Measurements from ENCODE around the gene FBLN5. TPM values are rescaled to one million over a fixed set of nuclear protein-coding genes. Genes with fewer than 3 reads are reported as not detected.

Gene FBLN5
- total RNA-seq, 4 donors from 2014 or later = 20.3 to 44.3 (median 37.2) TPM

DNA sequence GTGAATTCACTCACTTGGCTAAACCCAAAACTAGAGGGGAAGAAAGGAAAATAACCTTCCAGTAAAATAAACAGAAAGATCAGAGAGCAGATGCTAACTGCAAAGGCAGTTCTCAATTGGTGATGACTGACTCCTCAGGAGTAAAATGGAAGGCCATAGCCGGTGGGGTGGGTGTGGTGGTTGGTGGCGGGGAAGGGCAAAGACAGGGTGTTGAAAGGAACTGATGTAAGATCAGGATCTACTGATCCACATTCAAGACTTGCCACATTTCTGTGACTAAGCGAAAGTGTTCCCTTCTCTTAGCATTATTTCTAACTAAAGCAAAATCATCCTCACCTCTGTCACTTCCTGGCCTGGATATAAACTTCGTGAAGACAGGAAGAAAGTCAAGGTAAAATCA, 53.8 kb downstream of the FBLN5 start:
- no peaks in the 10 kb centered on the region for H3K27me3 ChIP-seq
- no peaks in the 10 kb centered on the region for H3K36me3 ChIP-seq
- H3K27ac ChIP-seq = no peak overlapping the region
- TF ChIP-seq POLR2AphosphoS5 (IDR thresholded peaks at IDR 0.05) (no peak), POLR2A (IDR thresholded peaks at IDR 0.05) (no peak), EP300 (IDR thresholded peaks at IDR 0.05) (no peak)
- TF ChIP-seq, protein P1, sequence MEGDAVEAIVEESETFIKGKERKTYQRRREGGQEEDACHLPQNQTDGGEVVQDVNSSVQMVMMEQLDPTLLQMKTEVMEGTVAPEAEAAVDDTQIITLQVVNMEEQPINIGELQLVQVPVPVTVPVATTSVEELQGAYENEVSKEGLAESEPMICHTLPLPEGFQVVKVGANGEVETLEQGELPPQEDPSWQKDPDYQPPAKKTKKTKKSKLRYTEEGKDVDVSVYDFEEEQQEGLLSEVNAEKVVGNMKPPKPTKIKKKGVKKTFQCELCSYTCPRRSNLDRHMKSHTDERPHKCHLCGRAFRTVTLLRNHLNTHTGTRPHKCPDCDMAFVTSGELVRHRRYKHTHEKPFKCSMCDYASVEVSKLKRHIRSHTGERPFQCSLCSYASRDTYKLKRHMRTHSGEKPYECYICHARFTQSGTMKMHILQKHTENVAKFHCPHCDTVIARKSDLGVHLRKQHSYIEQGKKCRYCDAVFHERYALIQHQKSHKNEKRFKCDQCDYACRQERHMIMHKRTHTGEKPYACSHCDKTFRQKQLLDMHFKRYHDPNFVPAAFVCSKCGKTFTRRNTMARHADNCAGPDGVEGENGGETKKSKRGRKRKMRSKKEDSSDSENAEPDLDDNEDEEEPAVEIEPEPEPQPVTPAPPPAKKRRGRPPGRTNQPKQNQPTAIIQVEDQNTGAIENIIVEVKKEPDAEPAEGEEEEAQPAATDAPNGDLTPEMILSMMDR (IDR thresholded peaks at IDR 0.05) = no peak
- DNase-seq (ENCODE audit: low spot score in 2 of 2) = no peak
- peaks cover 41% of the 10 kb centered on the region for H3K4me1 ChIP-seq
- H3K4me3 ChIP-seq = no peak overlapping the region
- no peaks in the 10 kb centered on the region for H3K9me3 ChIP-seq
- WGBS = 67% methylated on average over 4 of the region's 4 CpGs

DNA sequence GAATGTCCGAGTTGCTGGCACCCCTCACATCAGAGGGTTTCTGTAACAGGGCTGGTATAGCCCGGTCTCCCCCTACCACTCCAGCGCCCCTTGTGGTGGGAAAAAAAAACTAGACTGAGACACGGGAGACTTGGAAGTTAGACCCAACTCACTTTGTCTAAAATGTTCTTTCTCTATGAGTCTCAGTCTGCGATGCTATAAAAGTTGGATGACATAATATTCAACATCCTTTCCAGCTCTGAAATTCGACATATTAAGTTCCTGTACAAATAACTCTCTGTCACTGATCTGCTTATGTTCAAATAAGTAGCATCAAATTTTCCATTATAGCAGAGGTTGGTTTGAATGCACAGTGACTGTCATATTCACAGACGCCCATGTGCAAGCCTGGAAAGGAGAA, 54.5 kb downstream of the FBLN5 start:
- TF ChIP-seq, protein P1 (IDR thresholded peaks at IDR 0.05) = peak in 1 of 2 donors; percentile 22
- no peak for TF ChIP-seq EP300 (IDR thresholded peaks at IDR 0.05)
- 51% methylated on average over 7 of the region's 7 CpGs for WGBS
- Histone ChIP-seq H3K4me1 (peaks cover 37% of the 10 kb centered on the region), H3K27me3 (no peaks in the 10 kb centered on the region), H3K4me3 (no peak overlapping the region), H3K27ac (no peak overlapping the region), H3K9me3 (no peaks in the 10 kb centered on the region), H3K36me3 (no peaks in the 10 kb centered on the region)
- DNase-seq (ENCODE audit: low spot score in 2 of 2) = no peak

DNA sequence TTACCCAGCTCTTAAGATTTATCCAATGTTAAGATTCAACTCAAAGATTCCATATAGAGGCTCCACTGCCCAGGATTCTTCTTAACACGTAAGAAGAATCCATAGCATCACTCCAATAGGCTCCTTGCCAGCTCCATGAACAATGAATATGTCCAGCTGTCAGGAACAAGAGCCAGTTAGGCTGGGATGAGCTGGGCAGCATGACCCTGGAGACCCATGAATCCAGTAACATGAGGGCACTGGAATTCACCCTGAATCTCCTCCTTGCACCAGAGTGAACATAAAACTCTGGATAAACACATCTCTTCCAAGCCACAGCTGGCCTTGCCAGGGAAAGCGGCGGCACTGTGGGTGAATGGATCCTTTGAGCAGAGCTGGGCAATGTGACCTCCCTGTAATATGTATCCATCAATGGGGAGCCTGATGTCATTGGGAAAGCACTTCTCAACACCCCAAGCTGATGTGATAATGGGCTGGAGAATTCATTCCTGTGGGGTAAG, 55.7 kb downstream of the FBLN5 start:
- DNase-seq (ENCODE audit: low spot score in 2 of 2) = no peak
- TF ChIP-seq EP300 (IDR thresholded peaks at IDR 0.05) (no peak), POLR2A (IDR thresholded peaks at IDR 0.05) (no peak), POLR2AphosphoS5 (IDR thresholded peaks at IDR 0.05) (no peak)
- TF ChIP-seq, protein P1 (IDR thresholded peaks at IDR 0.05) = no peak
- 58% methylated on average over 3 of the region's 3 CpGs for WGBS
- Histone ChIP-seq H3K4me1 (peaks cover 25% of the 10 kb centered on the region), H3K9me3 (no peaks in the 10 kb centered on the region), H3K27ac (no peak overlapping the region), H3K27me3 (no peaks in the 10 kb centered on the region), H3K36me3 (no peaks in the 10 kb centered on the region), H3K4me3 (no peak overlapping the region)

DNA sequence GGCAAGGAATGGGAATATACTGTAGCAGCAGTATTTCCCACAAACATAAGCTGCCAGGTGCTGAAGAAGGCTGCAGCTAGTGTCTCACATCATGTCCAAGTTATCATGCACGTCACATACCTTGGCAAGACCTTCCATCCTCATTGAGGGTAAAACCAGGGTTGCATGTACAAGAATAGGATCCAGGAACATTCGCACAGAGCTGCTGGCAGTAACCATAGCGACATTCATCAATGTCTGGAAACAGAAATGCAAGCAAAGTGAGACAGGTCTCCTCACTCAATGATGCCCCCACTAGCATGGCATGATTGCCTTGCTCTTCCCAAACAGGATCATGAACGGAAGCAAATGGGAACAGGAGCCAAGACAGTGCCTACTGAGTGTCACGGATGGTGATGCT, 56.4 kb downstream of the FBLN5 start:
- no peak overlapping the region for H3K4me3 ChIP-seq
- TF ChIP-seq EP300 (IDR thresholded peaks at IDR 0.05) (no peak), POLR2AphosphoS5 (IDR thresholded peaks at IDR 0.05) (no peak), POLR2A (IDR thresholded peaks at IDR 0.05) (no peak)
- TF ChIP-seq, protein P1 (IDR thresholded peaks at IDR 0.05) = no peak
- H3K9me3 ChIP-seq = no peaks in the 10 kb centered on the region
- no peaks in the 10 kb centered on the region for H3K27me3 ChIP-seq
- WGBS = 80% methylated on average over 5 of the region's 5 CpGs
- H3K27ac ChIP-seq = no peak overlapping the region
- H3K36me3 ChIP-seq = no peaks in the 10 kb centered on the region
- no peak for DNase-seq (ENCODE audit: low spot score in 2 of 2)
- peaks cover 21% of the 10 kb centered on the region for H3K4me1 ChIP-seq

DNA sequence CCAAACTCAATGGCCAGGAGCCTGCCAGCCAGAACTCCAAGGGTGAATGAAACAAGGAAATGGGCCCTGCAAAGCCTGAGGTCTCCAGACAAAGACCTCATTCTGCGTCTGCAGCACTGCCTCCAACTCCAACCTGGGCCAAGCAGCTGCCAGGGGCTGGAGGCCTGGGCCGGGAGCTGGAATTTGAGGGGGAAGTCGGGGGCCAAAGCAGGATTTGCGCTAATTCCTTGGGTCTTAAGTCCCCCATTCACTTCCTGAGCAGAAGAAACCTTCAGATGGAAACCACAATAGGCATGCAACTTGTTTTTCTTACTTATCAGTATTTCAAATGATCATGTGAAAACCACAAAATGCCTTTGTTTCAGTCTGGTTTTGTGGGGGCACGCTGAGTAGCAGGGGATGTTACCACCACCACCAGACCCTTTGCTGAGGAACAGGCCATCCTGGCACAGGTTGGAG, 57.2 kb downstream of the FBLN5 start:
- TF ChIP-seq POLR2AphosphoS5 (IDR thresholded peaks at IDR 0.05) = no peak
- TF ChIP-seq, protein P1 (IDR thresholded peaks at IDR 0.05) = no peak
- TF ChIP-seq EP300 (IDR thresholded peaks at IDR 0.05) = no peak
- TF ChIP-seq POLR2A (IDR thresholded peaks at IDR 0.05) = no peak
- Histone ChIP-seq H3K4me1 (peaks cover 23% of the 10 kb centered on the region), H3K27ac (peak overlapping the region; percentile 60), H3K4me3 (no peak overlapping the region), H3K27me3 (no peaks in the 10 kb centered on the region), H3K9me3 (no peaks in the 10 kb centered on the region), H3K36me3 (no peaks in the 10 kb centered on the region)
- no peak for DNase-seq (ENCODE audit: low spot score in 2 of 2)
- WGBS = 80% methylated on average over 5 of the region's 5 CpGs
